K562 (cell line): Measurements from ENCODE around the gene MARCHF7. TPM values are rescaled to one million over a fixed set of nuclear protein-coding genes. Genes with fewer than 3 reads are reported as not detected.
A peak's percentile ranks its signal among the peaks of the same experiment; 100 is the strongest.

Experiments used
- ATAC-seq: fragments of 200-7000 bp; cut with Tn5 transposase; 3 replicates; pipeline ENCODE4 v1.9.1; 2020; ENCODE audit warnings: moderate library complexity
- BruUV-seq: library from RNA; stranded (reverse); fragments of 400-500 nt; replicated peaks from 2 replicates; lab custom pipeline; 2021; lab: Mats Ljungman, UMichigan
- CTCF ChIA-PET: fragments of 300-600 bp; formaldehyde crosslinking; extraction: SDS; loops from one replicate; lab custom pipeline; 2021; ENCODE audit warnings: low intra/inter-chr PET ratio; lab: Yijun Ruan, JAX
- POLR2A ChIA-PET: fragments of 300-600, 350-650 bp; sonication (Branson Sonifier 250); formaldehyde crosslinking; extraction: SDS; loops from one replicate; lab custom pipeline; 2021; ENCODE audit warnings: antibody characterized with exemption, inconsistent platforms; lab: Yijun Ruan, JAX
- DNase-seq, 4 experiments: peaks; one replicate each; pipeline versions ENCODE4 v3.0.0 to v3.0.0-alpha.2; 2011 to 2018; ENCODE audit warnings: low spot score in 3 of 4, mixed read lengths in 3 of 4; ENCODE audit errors: extremely low read depth in 1 of 4
- FAIRE-seq: peaks from 2 replicates; lab custom pipeline; 2011; peaks lifted over from hg19 to GRCh38; lab: Jason Lieb, UNC
- H2AFZ ChIP-seq: 2 replicates; pipeline ENCODE4 v1.6.0; 2011; ENCODE audit warnings: low read depth, low read length, control low read depth, inconsistent platforms
- H3K27ac ChIP-seq: fragments of 200-600 bp; 3 replicates; pipeline ENCODE4 v1.8.0; 2011; ENCODE audit warnings: low read depth, mild to moderate bottlenecking, control low read depth, inconsistent platforms, low read length, moderate library complexity, mixed read lengths; ENCODE audit errors: extremely low read depth
- H3K27me3 ChIP-seq, 2 experiments: fragments of 300-600 bp in 1 of 2; 2 replicates in 1 of 2; 3 replicates in 1 of 2; pipeline versions ENCODE4 v1.6.0 to v1.8.0; 2011; ENCODE audit warnings: inconsistent platforms in 2 of 2, low read length in 2 of 2, mild to moderate bottlenecking in 1 of 2, mixed read lengths in 1 of 2, moderate library complexity in 1 of 2; ENCODE audit not compliant: control insufficient read depth in 2 of 2, insufficient read depth in 2 of 2
- H3K36me3 ChIP-seq: fragments of 300-600 bp; 3 replicates; pipeline ENCODE4 v1.8.0; 2011; ENCODE audit warnings: mild to moderate bottlenecking, low read length, inconsistent platforms; ENCODE audit not compliant: control insufficient read depth, insufficient read depth
- H3K4me1 ChIP-seq, 2 experiments: fragments of 200-600 bp in 1 of 2; replicated peaks in 1 of 2; 2 replicates in 1 of 2; 3 replicates in 1 of 2; pipeline versions ENCODE4 v1.5.1 to v1.8.0; 2011; ENCODE audit warnings: inconsistent platforms in 2 of 2, low read length in 2 of 2, mild to moderate bottlenecking in 1 of 2, mixed read lengths in 1 of 2, moderate library complexity in 1 of 2; ENCODE audit not compliant: control insufficient read depth in 2 of 2, insufficient read depth in 2 of 2
- H3K4me2 ChIP-seq: 2 replicates; pipeline ENCODE4 v1.6.1; 2011; ENCODE audit warnings: low read length, control low read depth, inconsistent platforms, mixed read lengths; ENCODE audit not compliant: insufficient read depth
- H3K4me3 ChIP-seq: fragments of 200-600 bp; sonication (generic), shearing (Covaris generic); 2 replicates; pipeline ENCODE4 v1.5.1; 2016; ENCODE audit warnings: control low read depth, inconsistent platforms
- H3K79me2 ChIP-seq: fragments of 200-600 bp; 3 replicates; pipeline ENCODE4 v1.8.0; 2011; ENCODE audit warnings: low read length, inconsistent platforms; ENCODE audit not compliant: control insufficient read depth, insufficient read depth
- H3K9ac ChIP-seq, 2 experiments: 2 replicates each; pipeline versions ENCODE4 v1.6.0 to v1.6.1; 2011; ENCODE audit warnings: low read depth in 2 of 2, low read length in 2 of 2, control low read depth in 1 of 2, inconsistent platforms in 1 of 2, mild to moderate bottlenecking in 1 of 2, mixed read lengths in 1 of 2; ENCODE audit not compliant: insufficient read depth in 1 of 2
- H3K9me1 ChIP-seq: one replicate; pipeline ENCODE4 v1.6.0; 2011; ENCODE audit warnings: inconsistent platforms, mild to moderate bottlenecking, low read length, moderate library complexity; ENCODE audit not compliant: control insufficient read depth, insufficient read depth
- H3K9me3 ChIP-seq: replicated peaks from 2 replicates; pipeline ENCODE4 v1.5.1; 2011; ENCODE audit warnings: low read depth, low read length, inconsistent platforms; ENCODE audit not compliant: control insufficient read depth, insufficient read depth
- H4K20me1 ChIP-seq: replicated peaks from 2 replicates; pipeline ENCODE4 v1.6.1; 2011; ENCODE audit warnings: low read length, inconsistent platforms, mixed read lengths; ENCODE audit not compliant: control insufficient read depth, insufficient read depth
- ATF2 ChIP-seq: sonication (generic); formaldehyde crosslinking; IDR thresholded peaks from 2 replicates; pipeline ENCODE4 v1.8.1; 2022; ENCODE audit warnings: missing genetic modification reagents
- C11orf30 ChIP-seq: fragments of 450-650 bp; IDR thresholded peaks from 2 replicates; pipeline ENCODE4 v1.6.1; 2016; ENCODE audit warnings: low read depth, mild to moderate bottlenecking
- CBX3 ChIP-seq, 2 experiments: IDR thresholded peaks; 1 replicate in 1 of 2; 2 replicates in 1 of 2; pipeline ENCODE4 v1.6.1; 2012; ENCODE audit warnings: inconsistent platforms in 2 of 2, low read length in 2 of 2, borderline replicate concordance in 1 of 2, control low read depth in 1 of 2
- DNMT1 ChIP-seq: fragments of 450-650 bp; IDR thresholded peaks from 2 replicates; pipeline ENCODE4 v1.6.1; 2016; ENCODE audit warnings: antibody characterized with exemption, mild to moderate bottlenecking
- KDM1A ChIP-seq, 2 experiments: fragments of 450-650 bp; IDR thresholded peaks; 2 replicates each; pipeline ENCODE4 v1.6.1; 2016; ENCODE audit warnings: mild to moderate bottlenecking in 2 of 2
- MAFF ChIP-seq: IDR thresholded peaks from 2 replicates; pipeline ENCODE4 v1.6.1; 2012; ENCODE audit warnings: low read length, improper control_type of control experiment
- MAFG ChIP-seq: fragments of 450-650 bp; conservative IDR thresholded peaks from 2 replicates; pipeline ENCODE4 v1.6.1; 2016; ENCODE audit warnings: missing genetic modification characterization, missing compliant biosample characterization
- MAFK ChIP-seq: IDR thresholded peaks from 2 replicates; pipeline ENCODE4 v1.6.1; 2011; ENCODE audit warnings: low read length, improper control_type of control experiment
- NFE2 ChIP-seq: IDR thresholded peaks from 2 replicates; pipeline ENCODE4 v1.6.1; 2014; ENCODE audit warnings: antibody characterized with exemption, low read depth
- PATZ1 ChIP-seq: fragments of 250-450 bp; sonication (Bioruptor Pico); IDR thresholded peaks from 2 replicates; pipeline ENCODE4 v1.5.0; 2020; ENCODE audit warnings: mild to moderate bottlenecking, borderline replicate concordance
- PHF20 ChIP-seq: fragments of 450-650 bp; IDR thresholded peaks from 2 replicates; pipeline ENCODE4 v1.6.1; 2018; ENCODE audit not compliant: partially characterized antibody
- POLR3G ChIP-seq: IDR thresholded peaks from 2 replicates; pipeline ENCODE4 v1.6.1; 2011; ENCODE audit not compliant: insufficient read length, insufficient replicate concordance; ENCODE audit errors: extremely low read depth
- RBM25 ChIP-seq: fragments of 200-400 bp; formaldehyde crosslinking; IDR thresholded peaks from 2 replicates; pipeline ENCODE4 v1.6.1; 2018; ENCODE audit warnings: low read length, low read depth, moderate library complexity; ENCODE audit not compliant: severe bottlenecking
- TRIM28 ChIP-seq: fragments of 450-650 bp; IDR thresholded peaks from 2 replicates; pipeline ENCODE4 v1.6.1; 2017
- ZNF146 ChIP-seq: IDR thresholded peaks from one replicate; pipeline ENCODE4 v1.6.1; 2018; ENCODE audit warnings: missing compliant biosample characterization; ENCODE audit not compliant: unreplicated experiment
- ZNF316 ChIP-seq: fragments of 450-650 bp; IDR thresholded peaks from 2 replicates; pipeline ENCODE4 v1.6.1; 2016
- ZNF512 ChIP-seq: IDR thresholded peaks from 2 replicates; pipeline ENCODE4 v1.6.1; 2016; ENCODE audit warnings: missing genetic modification characterization, missing compliant biosample characterization
- WGBS: fragments of 100-300 bp; shearing (Covaris generic); methylation state at CpG from one replicate; pipeline ENCODE4 v1.1.6; 2016; ENCODE audit warnings: low coverage, mixed read lengths; ENCODE audit not compliant: insufficient coverage; ENCODE audit errors: missing lambda C conversion rate; 5-methylcytosine and 5-hydroxymethylcytosine counted together
- in situ Hi-C: fragments of 300-500 bp; cut with MboI; formaldehyde crosslinking; loops from 4 replicates; pipeline ENCODE4 v1.15.0; 2018; ENCODE audit warnings: inconsistent platforms, mixed read lengths
- intact Hi-C: fragments of 100-400 bp; cut with micrococcal nuclease; formaldehyde crosslinking; loops from 2 replicates; pipeline ENCODE4 v1.14.2; 2022
- polyA plus RNA-seq, 8 experiments: library from polyadenylated mRNA; depleted of rRNA in 4 of 8; stranded (reverse) in 5 of 8; unstranded in 3 of 8; fragments of >200 nt; fragmentation: Nextera tagmentation in 2 of 8; fragmentation: Illumina TruSeq in 1 of 8; extraction: Ambion mirVana in 2 of 8; extraction: Trizol in 1 of 8; gene quantifications; 2 replicates each; pipeline versions ENCODE4 v1.2.1 to v1.2.3, GENCODE V29; 2011 to 2014; ENCODE audit warnings: inconsistent platforms in 1 of 8, missing spikeins in 1 of 8
- total RNA-seq, 7 experiments: library from RNA; depleted of rRNA in 6 of 7; stranded (reverse); fragments of >200 nt in 6 of 7; fragmentation: Illumina TruSeq in 2 of 7; extraction: Trizol in 2 of 7; gene quantifications; 2 replicates each; pipeline versions ENCODE4 v1.2.1 to v1.2.3, GENCODE V29; 2011 to 2021; ENCODE audit warnings: low replicate concordance in 1 of 7

Gene MARCHF7
- total and polyA plus RNA-seq, 9 of the 15 experiments (the other 6 are each of a cell fraction or from before 2014, with no cell fraction given): 58.2 to 137 (median 86.7) TPM

- CTCF ChIA-PET: no interaction called here
- Histone ChIP-seq H3K79me2 (no peaks in the 10 kb centered on the region), H4K20me1 (no peaks in the 10 kb centered on the region), H3K27me3 (no peaks in the 10 kb centered on the region), H3K9ac (no peak overlapping the region), H2AFZ (no peak overlapping the region), H3K4me3 (no peak overlapping the region), H3K9me3 (no peaks in the 10 kb centered on the region), H3K4me2 (no peak overlapping the region), H3K4me1 (no peaks in the 10 kb centered on the region), H3K36me3 (no peaks in the 10 kb centered on the region), H3K27ac (no peak overlapping the region), H3K9me1 (no peaks in the 10 kb centered on the region)
- intact Hi-C loops: no loop called here
- in situ Hi-C loops: no loop called here
- no TSS peak for BruUV-seq
- no peak for ATAC-seq
- POLR2A ChIA-PET: interaction anchor here (1.2 kb wide), 1 partner anchor 11 kb away, joined by 3 read pairs; no protein-coding TSS in a partner anchor
- 92% methylated on average over 1 of the region's 1 CpG for WGBS
- TF ChIP-seq PATZ1 (CRISPR knock-in tag): no peak
- peak; percentile 88 for TF ChIP-seq ZNF146 (CRISPR knock-in tag)
- 0 out of 2 replicates have a peak, but pooled peaks have one; percentile 50 for TF ChIP-seq MAFF
- peak in 1 of 2 experiments; percentile 46; a peak in 1 of 4 replicates for TF ChIP-seq KDM1A (IDR thresholded peaks at IDR 0.05)
- no peak for TF ChIP-seq ZNF512
- TF ChIP-seq ZNF316: peak; percentile 79
- peak; percentile 65 for TF ChIP-seq RBM25
- no peak for TF ChIP-seq POLR3G
- 0 out of 3 replicates have a peak, but pooled peaks of 1 of the 2 experiments have one; percentile 28 for TF ChIP-seq CBX3 (IDR thresholded peaks at IDR 0.05; ENCODE audit: borderline replicate concordance in 1 of 2, low read length in 2 of 2)
- no peak for TF ChIP-seq PHF20
- peak; percentile 41; the same call in 1 of the 2 replicates for TF ChIP-seq NFE2
- TF ChIP-seq MAFG (tag): peak; percentile 69; the same call in 1 of the 2 replicates
- TF ChIP-seq C11orf30: 0 out of 2 replicates have a peak, but pooled peaks have one; percentile 26
- no peak for TF ChIP-seq ATF2 (CRISPR knock-in tag)
- peak; percentile 20; the same call in 1 of the 2 replicates for TF ChIP-seq MAFK
- 0 out of 2 replicates have a peak, but pooled peaks have one; percentile 30 for TF ChIP-seq TRIM28
- no peak for TF ChIP-seq DNMT1
- no peak for FAIRE-seq
- no peak for DNase-seq
Observed at GRCh38 chr2:159694500-159695040, 17.7 kb upstream of the MARCHF7 start.
